Measurements from ENCODE around the gene GUCY2D. TPM values are rescaled to one million over a fixed set of nuclear protein-coding genes. Genes with fewer than 3 reads are reported as not detected.
"Not testable (repeated sequence)": the region's sequence is repeated elsewhere in the genome, so short reads cannot be mapped to it uniquely, and the experiment has no call there.

Gene GUCY2D
- 1.9 TPM for total RNA-seq

GRCh38 chr17:8001976-8002720, at the start of gene GUCY2D:
GUCY2D (plus strand) TSS chr17:8002615; CDS start chr17:8003048, 433 bp downstream.
- DNase-seq (ENCODE audit: low read depth in 2 of 3, low spot score in 2 of 3) = peak in 2 of 3 donors; percentile 64 to 73

GRCh38 chr17:7953266-7953665, 49.1 kb upstream of the GUCY2D start:
- DNase-seq (ENCODE audit: low read depth in 2 of 3, low spot score in 2 of 3) = not testable (repeated sequence)

GRCh38 chr17:7955414-7956227, 46.8 kb upstream of the GUCY2D start:
- DNase-seq (ENCODE audit: low read depth in 2 of 3, low spot score in 2 of 3) = no peak

- no peak for DNase-seq (ENCODE audit: low read depth in 2 of 3, low spot score in 2 of 3)
Measured at GRCh38 chr17:7956228-7956965, 46.0 kb upstream of the GUCY2D start.

GRCh38 chr17:7959503-7960253, 42.7 kb upstream of the GUCY2D start:
- DNase-seq (ENCODE audit: low read depth in 2 of 3, low spot score in 2 of 3) = no peak

GRCh38 chr17:7961421-7961820, 41.0 kb upstream of the GUCY2D start:
- DNase-seq (ENCODE audit: low read depth in 2 of 3, low spot score in 2 of 3) = no peak

- DNase-seq (ENCODE audit: low read depth in 2 of 3, low spot score in 2 of 3) = no peak
Measured at GRCh38 chr17:7967751-7968150, 34.7 kb upstream of the GUCY2D start.

GRCh38 chr17:7969433-7969832, 33.0 kb upstream of the GUCY2D start:
- DNase-seq (ENCODE audit: low read depth in 2 of 3, low spot score in 2 of 3) = peak in 1 of 3 donors; percentile 26

- DNase-seq (ENCODE audit: low read depth in 2 of 3, low spot score in 2 of 3) = no peak
Measured at GRCh38 chr17:7971651-7972050, 30.8 kb upstream of the GUCY2D start.

GRCh38 chr17:7972131-7972785, 30.2 kb upstream of the GUCY2D start:
- peak in 1 of 3 donors; percentile 39 for DNase-seq (ENCODE audit: low read depth in 2 of 3, low spot score in 2 of 3)

GRCh38 chr17:7974638-7975131, 27.7 kb upstream of the GUCY2D start:
- no peak for DNase-seq (ENCODE audit: low read depth in 2 of 3, low spot score in 2 of 3)

GRCh38 chr17:7977039-7977438, 25.4 kb upstream of the GUCY2D start:
- DNase-seq (ENCODE audit: low read depth in 2 of 3, low spot score in 2 of 3) = no peak

- DNase-seq (ENCODE audit: low read depth in 2 of 3, low spot score in 2 of 3) = no peak
Measured at GRCh38 chr17:7977805-7978204, 24.6 kb upstream of the GUCY2D start.

GRCh38 chr17:7982173-7982572, 20.2 kb upstream of the GUCY2D start:
- DNase-seq (ENCODE audit: low read depth in 2 of 3, low spot score in 2 of 3) = no peak

- no peak for DNase-seq (ENCODE audit: low read depth in 2 of 3, low spot score in 2 of 3)
Measured at GRCh38 chr17:7982666-7983065, 19.7 kb upstream of the GUCY2D start.

- DNase-seq (ENCODE audit: low read depth in 2 of 3, low spot score in 2 of 3) = no peak
Measured at GRCh38 chr17:7984904-7985303, 17.5 kb upstream of the GUCY2D start.

GRCh38 chr17:7987112-7987893, 15.1 kb upstream of the GUCY2D start:
- DNase-seq (ENCODE audit: low read depth in 2 of 3, low spot score in 2 of 3) = no peak

GRCh38 chr17:7988750-7989178, 13.7 kb upstream of the GUCY2D start:
- peak; percentile 56 to 94 (median 81) for DNase-seq (ENCODE audit: low read depth in 2 of 3, low spot score in 2 of 3)
